RWPE1 (cell line): ENCODE data around the gene LPIN1.

Experiments used
- CTCF ChIA-PET: fragments of 350-600 bp; sonication (Branson Sonifier 250); formaldehyde crosslinking; extraction: SDS; loops from one replicate; lab custom pipeline; 2021; lab: Yijun Ruan, JAX
- POLR2A ChIA-PET: fragments of 400-600 bp; formaldehyde crosslinking; extraction: SDS; loops from one replicate; lab custom pipeline; 2020; ENCODE audit warnings: antibody characterized with exemption; ENCODE audit not compliant: low non-redundant PET; lab: Yijun Ruan, JAX
- DNase-seq: peaks from one replicate; pipeline ENCODE4 v3.0.0; 2012; ENCODE audit warnings: low spot score
- H3K27ac ChIP-seq: fragments of 450-650 bp; 2 replicates; pipeline ENCODE4 v1.5.1; 2017
- CTCF ChIP-seq: fragments of 450-650 bp; conservative IDR thresholded peaks from 2 replicates; pipeline ENCODE4 v1.5.1; 2017; ENCODE audit warnings: low read depth, mild to moderate bottlenecking

The LPIN1 gene

GRCh38 chr2:11712866-11713265 is 33.6 kb upstream of the LPIN1 start:
- POLR2A ChIA-PET, result no interaction called here
- CTCF ChIA-PET, result no interaction called here

GRCh38 chr2:11713815-11714214 is 32.6 kb upstream of the LPIN1 start:
- ChIA-PET POLR2A (no interaction called here), CTCF (no interaction called here)
- DNase-seq, result no peak
- TF ChIP-seq CTCF, result no peak
- H3K27ac ChIP-seq, result no peak overlapping the region

More at GRCh38 chr2:11712866-11713265, 33.6 kb upstream of the LPIN1 start:
- H3K27ac ChIP-seq, result no peak overlapping the region
- DNase-seq, result no peak
- TF ChIP-seq CTCF, result no peak

- no peak overlapping the region for H3K27ac ChIP-seq
- POLR2A ChIA-PET, result no interaction called here
- TF ChIP-seq CTCF, result no peak
- CTCF ChIA-PET, result interaction anchor here (0.6 kb wide), 1 partner anchor 21 kb away, joined by 3 read pairs; no protein-coding TSS in a partner anchor
- no peak for DNase-seq
These were observed 30.3 kb upstream of the LPIN1 start for GRCh38 chr2:11715987-11716652.

GRCh38 chr2:11716689-11717321 is 29.6 kb upstream of the LPIN1 start:
- no peak for TF ChIP-seq CTCF
- POLR2A ChIA-PET, result no interaction called here
- H3K27ac ChIP-seq, result no peak overlapping the region
- CTCF ChIA-PET, result no interaction called here
- DNase-seq, result no peak

GRCh38 chr2:11717623-11718022 is 28.8 kb upstream of the LPIN1 start:
- H3K27ac ChIP-seq, result no peak overlapping the region
- ChIA-PET POLR2A (no interaction called here), CTCF (no interaction called here)
- TF ChIP-seq CTCF, result no peak
- DNase-seq, result no peak

GRCh38 chr2:11718606-11719005 is 27.8 kb upstream of the LPIN1 start:
- H3K27ac ChIP-seq, result no peak overlapping the region
- CTCF ChIA-PET, result interaction anchor here (0.7 to 1.1 kb wide), 2 partner anchors 15 to 61 kb away, joined by 3 read pairs; no protein-coding TSS in a partner anchor
- POLR2A ChIA-PET, result no interaction called here
- no peak for DNase-seq
- no peak for TF ChIP-seq CTCF
